Measurements from ENCODE around the gene PFN3. TPM values are rescaled to one million over a fixed set of nuclear protein-coding genes. Genes with fewer than 3 reads are reported as not detected.

The PFN3 gene
- total RNA-seq, 2 experiments from 2014 or later: not detected

DNA sequence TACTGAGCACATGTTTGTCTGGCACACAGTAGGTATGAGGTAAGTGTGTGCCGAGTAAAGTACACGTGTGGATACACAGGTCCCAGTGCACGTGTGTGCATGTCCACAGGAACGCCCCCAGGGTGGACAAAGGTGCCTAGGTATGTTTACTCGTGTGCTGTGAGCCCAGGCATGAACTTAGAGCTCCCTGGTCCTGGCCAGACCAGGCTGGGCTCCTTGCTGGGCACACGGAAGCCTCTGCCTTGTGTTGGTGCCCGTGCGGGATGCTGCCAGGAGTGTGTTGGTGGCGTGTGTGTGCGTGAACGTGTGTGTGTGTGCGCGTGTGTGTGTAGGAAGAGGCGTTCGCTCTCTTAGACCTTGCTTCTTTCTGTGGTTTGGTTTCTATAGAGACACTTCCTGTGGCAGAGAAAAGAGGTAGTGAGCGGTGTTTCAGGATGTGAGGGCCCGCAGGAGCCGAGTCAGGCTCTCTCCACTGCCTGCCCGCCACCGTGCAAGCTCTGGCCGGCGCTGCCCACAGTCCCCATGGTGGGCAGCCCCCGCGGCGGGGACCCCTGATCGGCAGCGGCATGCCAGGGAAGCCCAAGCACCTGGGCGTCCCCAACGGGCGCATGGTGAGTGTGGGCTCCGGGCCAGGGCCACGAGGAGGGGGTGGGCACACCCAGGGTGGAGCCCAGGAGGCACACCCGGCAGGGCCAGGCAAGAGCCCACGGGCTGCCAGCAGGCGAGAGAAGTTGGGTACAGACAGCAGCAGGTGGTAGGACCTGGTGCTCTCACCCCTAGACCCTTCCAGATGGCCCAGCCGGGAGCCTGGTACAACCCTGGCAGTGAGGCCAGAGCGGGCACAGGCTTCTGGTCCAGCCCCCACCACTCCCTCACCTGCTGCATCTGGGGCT is 42.8 kb downstream of the PFN3 start, which contains the start of gene RGS14:
Gene RGS14 (plus strand): TSS at position 466 of the 893 bp plus-strand sequence. CDS start 101 bp downstream, at position 567.
- Mint-ChIP-seq H3K4me1 (peaks cover 81% of the 10 kb centered on the region), H3K36me3 (ENCODE audit: low read depth) (peaks cover 48% of the 10 kb centered on the region), H3K27ac (peak within 1 kb of the TSS; percentile 85), H3K9me3 (peaks cover 12% of the 10 kb centered on the region), H3K4me3 (peak within 1 kb of the TSS; percentile 91), H3K27me3 (no peaks in the 10 kb centered on the region)
- ChIA-PET CTCF (interaction anchor here (0.7 to 17.1 kb wide), 7 partner anchors 13 to 96 kb away, joined by 3 to 145 read pairs (median 4); no protein-coding TSS in a partner anchor), POLR2A (interaction anchor here (1.3 kb wide), 1 partner anchor 45 kb away, joined by 3 read pairs; no protein-coding TSS in a partner anchor)
- peak; percentile 83 for DNase-seq

DNA sequence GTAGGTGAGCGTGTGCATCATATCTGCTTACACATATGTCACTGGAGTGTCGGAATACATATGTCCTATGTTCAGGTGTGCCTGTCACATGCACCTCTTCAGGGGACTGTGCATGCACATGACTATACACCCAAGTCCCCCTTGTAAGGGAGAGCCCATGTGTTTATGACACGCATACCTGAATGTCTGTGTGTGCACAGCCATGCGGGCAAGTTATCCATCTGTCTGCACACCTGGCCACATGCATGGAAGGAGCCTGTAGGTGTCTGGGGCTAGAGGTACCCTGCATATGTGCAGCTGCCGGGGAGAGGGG is 43.4 kb downstream of the PFN3 start:
- H3K9me3 Mint-ChIP-seq: peaks cover 12% of the 10 kb centered on the region

DNA sequence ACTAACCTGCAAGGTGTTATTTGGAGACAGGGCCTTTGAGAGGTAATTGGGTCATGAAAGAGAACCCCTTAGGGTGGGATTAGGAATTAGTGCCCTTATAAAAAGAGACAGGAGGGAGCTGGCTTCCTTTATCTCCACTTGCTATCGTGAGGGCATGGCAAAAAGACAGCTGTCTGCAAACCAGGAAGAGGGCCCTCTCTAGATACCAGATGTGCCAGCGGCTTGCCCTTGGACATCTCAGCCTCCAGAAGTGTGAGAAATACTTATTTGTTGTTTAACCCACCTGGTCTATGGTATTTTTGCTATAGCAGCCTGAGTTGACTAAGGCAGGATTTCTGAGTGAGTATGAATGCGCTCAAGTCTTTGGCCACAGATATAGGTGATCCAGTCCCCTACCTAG is 43.7 kb downstream of the PFN3 start:
- Mint-ChIP-seq H3K27me3 (no peaks in the 10 kb centered on the region), H3K9me3 (peaks cover 12% of the 10 kb centered on the region), H3K36me3 (ENCODE audit: low read depth) (peaks cover 41% of the 10 kb centered on the region), H3K27ac (peak overlapping the region; percentile 85), H3K4me1 (peaks cover 79% of the 10 kb centered on the region), H3K4me3 (peak overlapping the region; percentile 91)
- DNase-seq: no peak
- ChIA-PET CTCF (interaction anchor here (0.6 to 17.1 kb wide), 4 partner anchors 8 to 905 kb away, joined by 3 to 145 read pairs (median 16); no protein-coding TSS in a partner anchor), POLR2A (no interaction called here)

More for the DNA sequence above, 43.4 kb downstream of the PFN3 start:
- peaks cover 44% of the 10 kb centered on the region for H3K36me3 Mint-ChIP-seq (ENCODE audit: low read depth)
- no peak for DNase-seq
- H3K27me3 Mint-ChIP-seq: no peaks in the 10 kb centered on the region
- peak overlapping the region; percentile 91 for H3K4me3 Mint-ChIP-seq
- CTCF ChIA-PET: interaction anchor here (5.0 to 17.1 kb wide), 2 partner anchors 14 to 33 kb away, joined by 26 to 145 read pairs; no protein-coding TSS in a partner anchor
- H3K4me1 Mint-ChIP-seq: peaks cover 79% of the 10 kb centered on the region
- peak overlapping the region; percentile 85 for H3K27ac Mint-ChIP-seq
- POLR2A ChIA-PET: interaction anchor here (1.3 kb wide), 1 partner anchor 44 kb away, joined by 3 read pairs; no protein-coding TSS in a partner anchor

DNA sequence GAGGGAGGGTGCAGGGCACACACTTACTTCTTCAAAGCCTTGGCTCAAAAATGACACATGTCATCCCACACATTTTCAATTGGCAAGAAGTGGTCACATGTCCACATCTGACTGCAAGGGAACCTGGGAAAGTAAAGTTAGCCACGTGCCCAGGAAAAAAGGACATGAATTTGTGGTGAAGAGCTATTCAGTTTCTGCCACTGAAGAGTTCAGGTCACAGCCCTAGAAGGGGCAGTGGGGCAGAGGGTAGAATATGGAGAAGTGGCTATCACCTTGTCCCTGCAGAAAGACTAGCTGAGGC is 44.6 kb downstream of the PFN3 start:
- Mint-ChIP-seq H3K4me1 (peaks cover 73% of the 10 kb centered on the region), H3K9me3 (peaks cover 12% of the 10 kb centered on the region), H3K27me3 (no peaks in the 10 kb centered on the region), H3K36me3 (ENCODE audit: low read depth) (peaks cover 39% of the 10 kb centered on the region), H3K4me3 (no peak overlapping the region), H3K27ac (no peak overlapping the region)
- ChIA-PET CTCF (interaction anchor here (0.7 to 17.1 kb wide), 10 partner anchors 9 to 237 kb away, joined by 3 to 145 read pairs (median 4); no protein-coding TSS in a partner anchor), POLR2A (no interaction called here)
- DNase-seq: no peak

DNA sequence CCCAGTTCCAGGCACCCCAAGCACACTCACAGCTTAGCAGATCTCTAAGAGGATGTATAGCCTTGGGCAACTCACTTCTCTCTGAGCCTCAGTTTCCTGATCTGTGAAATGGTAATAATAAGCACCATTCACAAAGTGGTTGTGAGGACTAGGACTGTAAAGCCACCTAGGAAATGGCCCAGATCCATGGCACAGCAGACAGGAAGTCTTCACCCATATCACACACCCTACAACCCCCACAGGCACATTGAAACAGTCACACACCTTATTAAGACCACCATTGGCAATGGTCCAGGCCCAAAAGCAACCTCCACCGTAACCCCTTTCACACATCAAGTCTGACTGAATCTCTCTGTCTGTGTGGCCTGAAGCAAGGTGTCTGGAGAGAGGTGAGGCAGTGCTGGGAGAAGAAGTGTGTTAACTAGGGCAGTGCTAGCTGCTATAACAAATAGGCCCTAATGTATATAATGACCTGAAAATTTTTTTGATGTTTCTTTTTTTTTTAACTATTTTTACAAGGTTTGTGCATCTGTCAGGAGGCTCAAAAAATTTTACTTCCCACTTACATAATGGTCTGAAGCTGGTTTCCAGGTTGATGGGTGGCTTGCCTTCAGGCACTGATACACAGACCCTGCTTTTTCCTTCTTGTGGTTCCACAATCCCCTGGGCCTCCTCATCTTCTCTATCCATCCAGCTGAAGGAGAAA is 45.1 kb downstream of the PFN3 start:
- CTCF ChIA-PET: interaction anchor here (0.5 to 17.1 kb wide), 13 partner anchors 9 to 238 kb away, joined by 3 to 145 read pairs (median 4); no protein-coding TSS in a partner anchor
- POLR2A ChIA-PET: no interaction called here
- Mint-ChIP-seq H3K4me1 (peaks cover 75% of the 10 kb centered on the region), H3K9me3 (peaks cover 12% of the 10 kb centered on the region), H3K27me3 (no peaks in the 10 kb centered on the region), H3K4me3 (no peak overlapping the region), H3K36me3 (ENCODE audit: low read depth) (peaks cover 43% of the 10 kb centered on the region), H3K27ac (peak overlapping the region; percentile 17)
- DNase-seq: no peak

DNA sequence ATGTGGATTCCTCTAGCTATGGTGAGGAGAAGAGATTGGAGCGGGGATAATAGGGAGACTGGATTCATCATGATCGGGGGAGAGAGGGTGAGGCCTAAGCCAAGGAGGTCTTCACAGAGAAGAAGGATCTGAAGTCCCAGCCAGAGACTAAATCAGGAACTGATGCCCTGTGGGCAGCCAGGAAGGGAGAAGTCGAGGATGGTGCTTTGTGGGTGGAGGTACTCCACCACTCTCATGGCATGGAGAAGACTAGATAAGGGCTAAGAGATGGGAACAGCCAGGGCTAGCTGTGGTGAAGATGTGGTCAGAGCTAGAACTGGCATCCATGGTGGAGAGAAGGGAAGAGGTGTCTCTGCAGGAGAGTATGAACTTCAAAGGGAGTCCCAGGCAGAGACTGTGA is 45.8 kb downstream of the PFN3 start:
- Mint-ChIP-seq H3K27me3 (no peaks in the 10 kb centered on the region), H3K4me3 (no peak overlapping the region), H3K27ac (peak overlapping the region; percentile 58), H3K36me3 (ENCODE audit: low read depth) (peaks cover 40% of the 10 kb centered on the region), H3K4me1 (peaks cover 75% of the 10 kb centered on the region), H3K9me3 (peaks cover 12% of the 10 kb centered on the region)
- POLR2A ChIA-PET: no interaction called here
- CTCF ChIA-PET: interaction anchor here (0.5 to 17.1 kb wide), 8 partner anchors 10 to 147 kb away, joined by 3 to 145 read pairs (median 4); no protein-coding TSS in a partner anchor
- no peak for DNase-seq

DNA sequence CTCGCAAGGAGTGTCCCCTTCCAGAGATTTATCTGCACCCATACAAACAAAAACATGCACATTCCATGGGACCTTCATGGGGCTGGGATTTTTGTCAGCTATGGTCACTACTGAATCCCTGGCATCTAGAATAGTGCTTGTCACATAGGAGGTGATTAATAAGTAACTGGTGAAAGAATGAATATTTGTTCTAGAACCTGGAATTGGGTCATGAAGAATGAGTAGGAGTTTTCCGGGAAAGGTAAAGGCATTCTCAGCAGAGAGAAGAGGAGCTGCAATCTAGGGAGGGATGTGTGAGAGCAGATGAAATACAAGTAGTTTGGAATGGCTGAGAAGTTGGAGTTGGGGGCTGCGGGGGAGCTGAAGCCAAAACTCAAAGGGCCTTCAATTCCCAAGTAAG is 46.2 kb downstream of the PFN3 start:
- Mint-ChIP-seq H3K27me3 (no peaks in the 10 kb centered on the region), H3K36me3 (ENCODE audit: low read depth) (peaks cover 39% of the 10 kb centered on the region), H3K9me3 (peaks cover 12% of the 10 kb centered on the region), H3K27ac (no peak overlapping the region), H3K4me3 (no peak overlapping the region), H3K4me1 (peaks cover 75% of the 10 kb centered on the region)
- CTCF ChIA-PET: interaction anchor here (1.0 to 17.1 kb wide), 5 partner anchors 9 to 147 kb away, joined by 3 to 145 read pairs (median 4); no protein-coding TSS in a partner anchor
- DNase-seq: no peak
- POLR2A ChIA-PET: interaction anchor here (0.7 kb wide), 1 partner anchor 25 kb away, joined by 3 read pairs; no protein-coding TSS in a partner anchor

DNA sequence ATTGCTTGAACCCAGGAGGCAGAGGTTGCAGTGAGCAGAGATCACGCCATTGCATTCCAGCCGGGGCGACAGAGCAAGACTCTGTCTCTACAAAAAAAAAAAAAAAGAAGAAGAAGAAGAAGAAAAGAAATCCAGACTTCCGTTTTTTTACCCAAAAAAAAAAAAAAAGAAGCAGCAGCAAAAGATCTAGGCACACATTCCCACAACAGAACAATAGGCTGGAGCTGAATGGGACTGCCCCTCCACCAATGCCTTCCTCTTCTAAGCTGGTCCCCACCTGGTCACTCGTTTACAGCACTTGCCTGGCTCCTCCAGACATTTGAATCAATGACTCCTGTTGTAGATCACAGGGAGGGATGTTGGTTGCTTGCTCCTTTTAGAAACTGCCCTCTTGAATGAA is 47.4 kb downstream of the PFN3 start:
- Mint-ChIP-seq H3K4me1 (peaks cover 73% of the 10 kb centered on the region), H3K4me3 (no peak overlapping the region), H3K36me3 (ENCODE audit: low read depth) (peaks cover 32% of the 10 kb centered on the region), H3K27ac (no peak overlapping the region), H3K9me3 (peaks cover 12% of the 10 kb centered on the region), H3K27me3 (no peaks in the 10 kb centered on the region)
- ChIA-PET CTCF (interaction anchor here (0.7 to 17.1 kb wide), 5 partner anchors 8 to 109 kb away, joined by 3 to 145 read pairs (median 12); no protein-coding TSS in a partner anchor), POLR2A (no interaction called here)
- DNase-seq: no peak

DNA sequence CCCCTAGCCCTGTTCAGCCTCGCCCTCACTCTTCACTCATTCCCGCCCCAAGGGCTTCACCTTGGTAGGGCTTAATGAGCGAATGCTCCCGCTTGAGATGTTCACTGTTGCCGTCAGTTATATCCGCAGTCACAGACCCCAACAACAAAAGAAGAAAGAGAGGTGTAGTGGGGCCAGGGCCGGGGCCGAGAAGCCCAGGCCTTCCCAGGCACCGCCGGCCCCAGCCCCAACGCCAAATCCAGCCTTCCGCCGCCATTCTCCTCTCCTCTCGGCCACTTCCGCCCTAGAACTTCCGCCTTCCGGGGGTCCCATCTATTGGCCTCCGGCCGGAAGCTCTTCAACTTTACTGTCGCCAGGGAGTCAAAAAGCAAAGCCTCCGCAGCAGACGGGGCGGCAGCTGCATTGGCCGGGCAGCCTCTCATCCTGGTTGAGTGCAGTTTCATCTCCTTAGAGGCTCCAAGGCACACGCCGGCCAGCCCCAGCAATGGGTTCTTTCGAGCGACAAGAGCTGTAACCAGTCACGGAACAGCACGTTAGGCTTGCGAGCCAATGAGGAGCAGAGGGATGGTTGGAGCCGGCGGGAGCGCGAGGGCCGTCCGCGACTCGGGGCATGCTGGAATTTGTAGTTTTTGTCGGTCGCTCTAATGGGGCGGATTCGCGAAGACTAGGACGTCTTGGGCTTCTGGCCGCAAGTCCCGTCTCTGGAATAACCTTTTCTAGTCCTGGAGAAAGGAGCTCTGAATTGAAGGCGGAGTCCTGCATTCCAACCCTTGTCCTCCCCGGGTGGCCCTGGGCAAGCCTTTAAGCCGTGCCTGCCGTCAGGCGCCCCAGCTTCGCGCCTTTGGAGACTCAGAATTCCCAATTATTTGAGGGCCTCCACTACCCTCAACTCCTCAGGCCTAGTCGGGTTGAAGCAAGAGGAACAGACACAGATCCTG is 48.8 kb downstream of the PFN3 start, which contains the start of gene LMAN2:
Gene LMAN2 (minus strand): TSS at position 277 of the 938 bp plus-strand sequence. CDS start 21 bp downstream, at position 256.
- H3K4me1 Mint-ChIP-seq: peaks cover 75% of the 10 kb centered on the region
- peak within 1 kb of the TSS; percentile 93 for H3K4me3 Mint-ChIP-seq
- CTCF ChIA-PET: interaction anchor here (0.6 to 17.1 kb wide), 13 partner anchors 10 to 102 kb away, joined by 3 to 145 read pairs (median 4); no protein-coding TSS in a partner anchor
- peak within 1 kb of the TSS; percentile 100 for H3K27ac Mint-ChIP-seq
- H3K9me3 Mint-ChIP-seq: peaks cover 12% of the 10 kb centered on the region
- no peaks in the 10 kb centered on the region for H3K27me3 Mint-ChIP-seq
- DNase-seq: peak; percentile 95
- POLR2A ChIA-PET: interaction anchor here (1.2 kb wide), 2 partner anchors 10 to 39 kb away, joined by 3 read pairs; no protein-coding TSS in a partner anchor
- peaks cover 39% of the 10 kb centered on the region for H3K36me3 Mint-ChIP-seq (ENCODE audit: low read depth)

DNA sequence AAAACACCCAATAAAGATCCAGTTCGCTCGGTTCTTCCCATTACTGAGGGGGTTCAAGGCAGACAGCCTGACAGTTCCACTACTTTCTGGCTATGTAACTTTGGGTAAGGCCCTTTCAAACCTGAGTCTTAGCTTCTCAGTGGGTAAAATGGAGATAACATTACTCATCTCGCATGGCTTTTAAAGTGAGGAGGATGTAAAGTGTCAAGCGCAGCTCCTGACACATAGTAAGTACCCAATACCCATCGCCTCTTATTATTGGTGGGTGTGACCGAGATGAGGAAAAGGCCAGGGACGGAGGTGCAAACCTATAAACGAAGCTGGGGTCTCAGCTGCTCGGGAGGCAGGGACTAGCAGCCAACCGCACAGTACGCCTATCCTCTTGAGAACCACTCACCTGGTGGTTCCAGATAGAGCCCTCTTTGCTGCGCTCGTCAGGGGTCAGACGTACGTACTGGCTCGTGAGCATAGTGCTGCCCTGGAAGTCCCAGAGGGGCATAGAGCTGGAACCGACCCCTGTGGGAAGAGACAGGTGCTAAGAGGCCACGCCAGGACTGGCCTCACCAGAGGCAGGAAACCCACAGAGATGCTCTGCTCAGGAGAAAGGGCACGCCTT is 49.6 kb downstream of the PFN3 start:
- CTCF ChIA-PET: interaction anchor here (1.4 to 17.1 kb wide), 9 partner anchors 11 to 104 kb away, joined by 3 to 145 read pairs (median 4); no protein-coding TSS in a partner anchor
- Mint-ChIP-seq H3K27me3 (no peaks in the 10 kb centered on the region), H3K36me3 (ENCODE audit: low read depth) (peaks cover 41% of the 10 kb centered on the region), H3K4me3 (peak overlapping the region; percentile 93), H3K4me1 (peaks cover 72% of the 10 kb centered on the region), H3K27ac (peak overlapping the region; percentile 100), H3K9me3 (peaks cover 12% of the 10 kb centered on the region)
- POLR2A ChIA-PET: interaction anchor here (1.2 kb wide), 2 partner anchors 10 to 39 kb away, joined by 3 read pairs; no protein-coding TSS in a partner anchor
- DNase-seq: no peak

All from activated CD4-positive, alpha-beta T cell treated with anti-CD3 and anti-CD28 coated beads, Interleukin-2, amount 10 ng/mL, durations not matched to agents 7 days and 5 days (primary cell).